ACC112 (cell line): ENCODE data around the gene MBTPS1.

ENCODE experiments used
- H2AFZ ChIP-seq: fragments of 200-600 bp; sonication (generic); one replicate; pipeline ENCODE4 v1.6.0; 2017; ENCODE audit warnings: antibody characterized with exemption, low read length; ENCODE audit not compliant: unreplicated experiment
- H3K27ac ChIP-seq: fragments of 200-600 bp; sonication (generic); 2 replicates; pipeline ENCODE4 v1.5.1; 2014; ENCODE audit warnings: low read depth, mild to moderate bottlenecking, antibody characterized with exemption, low read length, moderate library complexity
- H3K27me3 ChIP-seq: fragments of 200-600 bp; sonication (generic); 2 replicates; pipeline ENCODE4 v1.6.1; 2014; ENCODE audit warnings: mild to moderate bottlenecking, antibody characterized with exemption, low read length, moderate library complexity, mixed read lengths; ENCODE audit not compliant: insufficient read depth
- H3K36me3 ChIP-seq: fragments of 200-600 bp; sonication (generic); 2 replicates; pipeline ENCODE4 v1.6.1; 2016; ENCODE audit warnings: mild to moderate bottlenecking, antibody characterized with exemption, low read length, moderate library complexity, mixed read lengths; ENCODE audit not compliant: insufficient read depth
- H3K4me1 ChIP-seq: fragments of 200-600 bp; sonication (generic); one replicate; pipeline ENCODE4 v1.6.1; 2016; ENCODE audit warnings: low read length, mixed read lengths; ENCODE audit not compliant: insufficient read depth, unreplicated experiment, control insufficient read depth
- H3K4me3 ChIP-seq: fragments of 200-600 bp; sonication (generic); 2 replicates; pipeline ENCODE4 v1.5.1; 2014; ENCODE audit warnings: mild to moderate bottlenecking, low read depth, low read length
- H3K79me2 ChIP-seq: fragments of 200-600 bp; sonication (generic); one replicate; pipeline ENCODE4 v1.6.0; 2016; ENCODE audit warnings: low read length; ENCODE audit not compliant: control insufficient read depth, unreplicated experiment, insufficient read depth

Gene MBTPS1

GRCh38 chr16:84004442-84004841 is 112.3 kb downstream of the MBTPS1 start:
- Histone ChIP-seq H3K79me2 (no peaks in the 10 kb centered on the region), H3K27me3 (0 out of 2 replicates have a peak, but pooled peaks cover 4% of the 10 kb centered on the region), H3K36me3 (no peaks in the 10 kb centered on the region), H3K4me1 (no peaks in the 10 kb centered on the region), H3K4me3 (no peak overlapping the region), H3K27ac (no peak overlapping the region), H2AFZ (no peak overlapping the region)
